ENCODE data around the gene CYP11A1.

DNA sequence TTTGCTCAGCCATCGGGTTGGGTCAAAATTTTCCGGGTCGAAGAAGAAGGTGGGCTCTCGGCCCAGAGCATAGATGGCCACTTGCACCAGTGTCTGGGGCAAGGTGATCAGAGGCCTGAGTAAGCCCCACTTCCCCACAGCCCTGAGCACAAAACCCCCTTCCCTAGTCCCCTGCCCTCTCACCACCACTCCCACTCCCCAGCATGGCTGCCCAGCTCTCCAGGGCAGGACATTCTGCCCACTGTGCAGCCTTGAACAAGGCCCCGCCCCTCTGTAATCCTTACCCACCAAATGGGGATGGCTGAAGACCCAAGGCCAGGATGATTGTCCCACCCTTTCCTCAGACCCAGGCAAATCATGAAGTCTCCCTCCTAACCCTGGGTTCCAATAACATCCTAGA lies 28.8 kb downstream of the CYP11A1 start:
- TF ChIP-seq TAF1 (IDR thresholded peaks at IDR 0.05; ENCODE audit: low read depth, low read length) (no peak), POLR2AphosphoS5 (IDR thresholded peaks at IDR 0.05; ENCODE audit: low read depth, low read length) (no peak), POLR2A (IDR thresholded peaks at IDR 0.05; ENCODE audit: low read depth, low read length) (no peak), PAX5 (IDR thresholded peaks at IDR 0.05; ENCODE audit: insufficient read depth, low read length, severe bottlenecking) (no peak), SPI1 (IDR thresholded peaks at IDR 0.05; ENCODE audit: low read depth, low read length) (no peak)
